DND-41 (cell line): ENCODE data around the gene KCNH1.

Experiments used
- CTCF ChIP-seq: IDR thresholded peaks from 2 replicates; pipeline ENCODE4 v1.5.1; 2012; ENCODE audit warnings: borderline replicate concordance, low read length, moderate library complexity, mild to moderate bottlenecking; ENCODE audit not compliant: poor library complexity, severe bottlenecking; ENCODE audit errors: extremely low read depth
- EZH2 ChIP-seq: IDR thresholded peaks from 3 replicates; pipeline ENCODE4 v1.6.1; 2012; ENCODE audit warnings: borderline replicate concordance, low read depth, mild to moderate bottlenecking, moderate library complexity, low read length, inconsistent platforms; ENCODE audit not compliant: severe bottlenecking

GRCh38 chr1:210706246-210706645, 427.7 kb downstream of the KCNH1 start:
- TF ChIP-seq CTCF, result no peak
- TF ChIP-seq EZH2, result no peak
